HG02798 (cell line): ENCODE measurements around the gene HDGFL1.

Experiments used
- ATAC-seq: cut with Tn5 transposase; IDR thresholded peaks from one replicate; pipeline ENCODE4 v1.9.1; 2021; ENCODE audit warnings: mild to moderate bottlenecking; ENCODE audit not compliant: unreplicated experiment, poor library complexity

Gene HDGFL1

DNA sequence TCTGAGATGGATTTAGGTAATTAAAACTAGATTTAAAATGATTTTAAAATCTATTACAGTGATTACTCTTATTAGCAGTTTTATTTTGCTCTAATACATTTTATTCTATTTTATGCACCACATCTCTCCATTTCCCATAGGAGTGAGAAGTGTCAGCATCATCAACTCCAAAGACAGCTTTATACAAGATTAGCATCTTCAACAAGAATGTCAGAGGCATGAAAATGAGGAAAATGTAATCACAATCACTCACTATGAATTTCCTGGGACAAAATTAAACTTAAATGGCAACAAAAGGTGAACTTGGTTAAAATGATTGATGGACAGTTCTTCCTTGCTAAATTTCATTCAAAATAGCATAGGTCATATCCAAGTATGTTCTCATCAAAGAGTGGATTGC is 19.8 kb downstream of the HDGFL1 start:
- no peak for ATAC-seq

DNA sequence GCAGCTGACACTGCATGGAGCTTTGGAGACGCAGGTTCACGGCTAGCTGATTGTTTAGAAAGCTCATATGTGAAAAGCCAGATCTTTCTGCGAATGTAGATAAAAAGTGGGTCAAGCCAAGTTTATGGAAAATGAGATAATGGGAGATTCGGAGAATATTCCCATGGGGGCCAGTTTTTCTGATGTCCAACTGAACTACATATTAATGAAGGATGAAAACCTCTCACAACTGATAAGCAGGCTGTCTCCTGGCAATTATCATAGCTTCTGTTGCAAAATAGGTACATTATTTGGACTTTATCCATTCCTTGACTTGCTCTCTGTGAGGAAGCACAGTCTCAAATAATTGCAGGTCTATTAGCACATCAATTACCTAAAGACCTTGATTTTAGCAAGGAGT is 21.1 kb downstream of the HDGFL1 start:
- ATAC-seq = no peak

DNA sequence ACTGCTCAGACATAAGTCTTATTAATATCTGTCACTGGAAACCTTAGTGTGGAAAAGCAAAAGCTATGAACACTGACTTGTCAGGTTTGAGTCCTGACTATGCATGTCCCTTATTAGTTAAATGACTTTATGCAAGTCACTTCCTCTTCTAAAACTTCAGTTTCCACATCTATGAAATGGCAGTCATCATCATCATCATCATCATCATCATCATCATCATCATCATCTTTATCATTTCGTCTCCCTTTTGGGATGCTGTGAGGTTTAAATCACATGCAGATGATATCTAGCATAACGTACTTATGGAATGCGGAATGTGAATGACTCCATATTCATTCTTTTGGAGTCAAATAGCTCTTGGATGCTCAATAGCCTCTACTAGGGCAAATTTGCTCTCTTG is 24.5 kb downstream of the HDGFL1 start:
- ATAC-seq = no peak

DNA sequence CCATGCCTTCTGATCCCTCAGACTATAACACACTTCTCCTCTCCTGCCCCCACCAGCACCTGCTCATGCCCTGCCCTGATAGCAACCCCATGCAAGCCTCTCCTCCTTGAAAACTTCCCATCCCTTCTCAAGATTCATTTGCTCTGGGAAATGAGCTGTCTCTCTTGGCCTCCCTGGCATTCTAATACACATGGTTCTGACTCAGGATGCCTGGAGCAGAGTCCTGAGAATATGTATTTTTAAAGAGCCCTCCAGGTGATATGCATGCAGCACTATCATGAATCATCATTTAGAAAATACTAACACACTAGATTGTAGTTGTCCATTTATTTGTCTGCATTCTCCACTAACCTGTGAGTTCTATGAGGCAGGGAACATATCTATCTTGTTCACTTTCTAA is 26.6 kb downstream of the HDGFL1 start:
- no peak for ATAC-seq

DNA sequence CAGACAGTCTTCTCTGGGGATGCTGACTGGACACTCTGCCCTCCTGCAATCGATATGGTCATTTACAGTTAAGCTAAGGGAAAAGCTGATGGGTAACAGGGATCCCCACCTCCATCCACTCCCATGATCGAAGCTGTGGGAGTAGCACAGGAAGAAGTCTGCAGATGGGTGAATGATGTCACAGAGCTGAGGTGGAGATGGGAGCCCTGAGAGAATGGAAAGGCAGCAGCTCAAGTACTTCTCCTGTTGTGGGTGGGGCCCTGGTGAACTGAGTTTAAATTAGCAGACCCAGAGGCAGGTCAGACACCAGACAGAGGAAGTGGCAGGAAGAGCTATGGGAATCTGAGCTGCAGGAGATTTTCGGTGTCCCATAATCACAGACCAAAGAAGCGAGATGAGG is 29.0 kb downstream of the HDGFL1 start:
- no peak for ATAC-seq

DNA sequence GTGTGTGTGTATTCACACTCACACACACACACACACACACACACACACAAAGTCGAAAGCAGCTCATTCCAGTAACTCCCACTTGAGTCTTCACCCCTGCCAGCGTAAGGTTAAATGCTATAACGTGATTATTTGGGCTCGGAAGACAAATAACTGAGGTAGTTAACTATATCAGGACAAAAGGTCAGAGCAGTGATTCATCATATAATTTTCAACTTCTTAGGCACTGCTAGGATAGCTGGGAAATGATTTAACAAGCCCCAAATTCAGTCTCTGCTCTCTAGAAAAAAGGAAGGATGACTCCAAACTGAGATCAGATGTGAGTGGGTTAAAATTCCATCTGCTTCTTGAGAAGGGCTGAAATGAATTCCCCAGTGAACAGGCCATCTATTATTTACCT is 30.7 kb downstream of the HDGFL1 start:
- no peak for ATAC-seq

DNA sequence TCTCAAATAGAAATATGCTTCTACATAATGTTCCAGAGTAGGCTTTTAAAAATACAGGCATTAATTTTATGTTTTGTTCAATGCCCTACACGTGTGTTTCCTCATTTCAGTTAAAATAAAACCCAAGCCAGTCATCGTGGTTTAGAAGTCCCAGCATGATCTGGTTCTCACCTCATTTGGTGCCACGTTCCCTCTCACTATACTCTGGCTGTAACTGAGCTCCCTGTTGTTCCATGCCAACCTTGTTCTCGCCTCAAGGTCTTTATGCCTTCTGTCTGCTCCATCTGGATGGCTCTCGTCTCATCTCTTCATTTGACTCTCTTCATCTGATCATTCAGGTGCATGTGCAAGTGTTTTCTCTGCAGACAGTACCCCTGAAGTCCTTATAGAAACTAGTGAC is 32.6 kb downstream of the HDGFL1 start:
- no peak for ATAC-seq

DNA sequence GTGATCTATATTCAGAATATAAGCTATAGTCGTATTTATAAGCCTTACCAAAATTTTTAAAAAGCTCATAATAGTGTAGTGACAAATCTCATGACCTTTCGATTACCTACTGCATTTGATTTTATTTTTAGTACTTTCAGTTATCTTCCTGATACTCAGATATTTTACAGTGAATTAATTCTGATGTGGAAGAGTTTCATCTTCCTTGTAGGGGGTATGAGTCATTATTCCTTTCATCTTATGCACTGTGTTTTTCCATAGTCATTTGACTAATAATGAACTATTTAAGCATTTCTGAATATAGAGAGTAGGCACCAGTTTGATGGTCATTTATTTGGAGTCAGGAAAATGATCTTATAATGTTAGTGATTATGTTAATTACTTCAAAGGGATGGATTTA is 36.4 kb downstream of the HDGFL1 start:
- no peak for ATAC-seq

DNA sequence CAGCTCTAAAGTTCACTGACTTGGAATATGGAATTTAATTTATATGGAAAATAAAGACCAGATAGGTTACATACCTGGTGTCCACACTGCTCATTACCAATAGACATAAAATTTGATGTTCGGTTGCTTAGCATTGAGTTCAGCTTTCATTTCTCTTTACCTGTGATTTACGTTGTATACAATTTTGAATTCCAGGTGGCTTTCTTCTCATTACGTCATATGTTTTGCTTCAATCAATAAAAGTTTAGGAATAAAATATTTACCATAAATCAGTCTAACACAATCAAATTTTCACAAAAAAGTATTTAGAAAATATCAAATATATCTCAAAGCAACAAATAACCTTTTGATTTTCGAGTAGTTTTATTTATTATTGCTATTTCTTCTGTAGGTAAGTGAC is 40.8 kb downstream of the HDGFL1 start:
- no peak for ATAC-seq

DNA sequence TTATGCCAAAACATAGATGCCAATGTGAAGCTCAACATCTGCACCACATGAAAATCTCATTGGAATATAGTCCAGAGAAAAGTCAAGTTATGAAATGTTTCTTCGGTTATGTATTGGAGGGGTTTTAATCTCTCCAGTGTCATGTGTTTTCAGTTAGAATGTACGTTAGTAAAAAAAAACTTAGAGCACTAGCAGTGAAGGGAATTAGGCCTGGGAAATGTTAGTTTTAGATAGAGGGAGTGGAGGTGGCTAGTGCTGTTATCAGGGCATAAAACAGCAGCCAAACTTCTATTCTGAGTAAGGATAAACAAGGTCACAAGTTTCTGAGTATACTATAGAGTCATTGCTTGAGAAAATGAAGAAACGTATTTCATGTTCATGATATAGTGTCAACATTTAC is 42.9 kb downstream of the HDGFL1 start:
- ATAC-seq = no peak

DNA sequence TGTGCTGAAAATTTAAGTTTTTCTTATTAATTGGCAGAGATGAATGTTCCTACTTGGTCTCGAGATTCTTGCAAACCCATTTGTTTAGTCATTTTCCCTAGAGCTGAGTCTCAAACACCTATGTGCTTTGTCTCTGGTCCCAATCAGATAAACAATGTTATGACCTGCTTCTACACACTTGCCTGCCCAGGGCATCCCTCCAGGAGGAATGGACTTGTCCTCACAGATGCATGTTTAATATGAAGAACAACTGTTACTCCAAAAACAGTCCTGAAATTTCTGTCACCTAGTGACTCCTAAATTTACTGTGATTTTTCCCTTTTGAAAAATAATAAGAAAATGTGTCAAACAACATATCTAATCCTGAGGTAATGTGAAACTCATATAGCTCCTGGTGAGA is 43.7 kb downstream of the HDGFL1 start:
- ATAC-seq = no peak

DNA sequence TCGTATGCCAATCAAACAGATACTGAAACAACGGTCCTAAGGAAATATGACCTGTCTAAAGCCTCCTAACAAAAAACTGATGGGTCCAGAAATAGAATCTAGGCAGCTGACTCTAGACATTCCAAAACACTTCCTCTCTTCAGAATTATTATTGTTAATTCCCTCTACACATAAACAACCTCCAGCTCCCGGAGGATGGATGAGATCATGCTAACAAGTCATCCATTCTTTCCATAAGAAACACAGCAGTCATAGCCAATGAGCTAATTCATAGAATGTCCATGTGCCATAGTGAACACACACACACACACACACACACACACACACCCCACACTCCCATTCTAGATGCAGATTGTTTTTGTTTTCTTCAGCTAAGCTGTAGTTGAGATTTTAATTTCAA is 44.3 kb downstream of the HDGFL1 start:
- ATAC-seq = no peak

DNA sequence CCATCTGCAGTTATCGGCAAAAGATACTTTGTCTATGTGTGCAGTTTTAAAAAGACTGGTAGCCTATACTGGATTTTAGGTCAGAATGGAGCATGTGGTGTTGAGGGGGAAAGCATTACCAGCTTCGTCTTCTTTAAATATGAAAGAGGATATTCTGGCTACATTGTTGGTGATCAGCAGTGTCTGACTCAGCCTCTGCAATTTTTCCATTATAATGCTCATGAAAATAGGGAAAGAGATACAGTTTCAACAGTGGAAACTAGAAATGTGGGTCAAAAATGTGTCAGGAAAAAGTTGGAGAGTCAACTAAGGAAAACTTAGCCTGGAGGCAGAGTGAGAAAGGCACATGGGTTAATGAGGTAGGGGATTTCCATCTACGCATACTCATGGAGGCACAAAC is 45.2 kb downstream of the HDGFL1 start:
- ATAC-seq = no peak

DNA sequence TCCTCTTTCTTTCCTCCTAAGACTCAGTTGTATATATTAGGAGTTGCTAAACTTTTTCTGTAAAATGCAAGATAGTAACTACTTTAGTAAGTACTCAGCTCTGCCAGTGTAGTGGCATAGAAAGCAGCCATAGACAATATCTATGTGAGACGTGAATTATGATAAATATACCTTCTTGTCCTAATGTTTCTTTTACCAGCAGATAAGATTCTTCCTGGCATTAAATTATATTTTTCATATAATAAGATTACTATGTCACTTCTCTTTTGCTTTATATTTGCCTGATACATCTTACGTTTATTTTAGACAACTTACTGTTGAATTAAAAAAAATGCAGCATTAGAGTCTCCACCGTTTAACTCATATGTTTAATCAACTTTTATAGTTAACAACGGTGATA is 51.7 kb downstream of the HDGFL1 start:
- ATAC-seq = no peak
